Measurements from ENCODE around the gene DMRT3.

- TF ChIP-seq, protein P1, sequence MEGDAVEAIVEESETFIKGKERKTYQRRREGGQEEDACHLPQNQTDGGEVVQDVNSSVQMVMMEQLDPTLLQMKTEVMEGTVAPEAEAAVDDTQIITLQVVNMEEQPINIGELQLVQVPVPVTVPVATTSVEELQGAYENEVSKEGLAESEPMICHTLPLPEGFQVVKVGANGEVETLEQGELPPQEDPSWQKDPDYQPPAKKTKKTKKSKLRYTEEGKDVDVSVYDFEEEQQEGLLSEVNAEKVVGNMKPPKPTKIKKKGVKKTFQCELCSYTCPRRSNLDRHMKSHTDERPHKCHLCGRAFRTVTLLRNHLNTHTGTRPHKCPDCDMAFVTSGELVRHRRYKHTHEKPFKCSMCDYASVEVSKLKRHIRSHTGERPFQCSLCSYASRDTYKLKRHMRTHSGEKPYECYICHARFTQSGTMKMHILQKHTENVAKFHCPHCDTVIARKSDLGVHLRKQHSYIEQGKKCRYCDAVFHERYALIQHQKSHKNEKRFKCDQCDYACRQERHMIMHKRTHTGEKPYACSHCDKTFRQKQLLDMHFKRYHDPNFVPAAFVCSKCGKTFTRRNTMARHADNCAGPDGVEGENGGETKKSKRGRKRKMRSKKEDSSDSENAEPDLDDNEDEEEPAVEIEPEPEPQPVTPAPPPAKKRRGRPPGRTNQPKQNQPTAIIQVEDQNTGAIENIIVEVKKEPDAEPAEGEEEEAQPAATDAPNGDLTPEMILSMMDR (conservative IDR thresholded peaks at IDR 0.05): no peak
- TF ChIP-seq EZH2 (IDR thresholded peaks at IDR 0.05; ENCODE audit: low read depth): no peak
Observed at GRCh38 chr9:1026219-1026618, 49.8 kb downstream of the DMRT3 start.
